K562 (cell line): ENCODE measurements around the gene FSCN2. TPM values are rescaled to one million over a fixed set of nuclear protein-coding genes. Genes with fewer than 3 reads are reported as not detected.
A peak's percentile ranks its signal among the peaks of the same experiment; 100 is the strongest.

Experiments
- C11orf30 ChIP-seq: fragments of 450-650 bp; IDR thresholded peaks from 2 replicates; pipeline ENCODE4 v1.6.1; 2016; ENCODE audit warnings: low read depth, mild to moderate bottlenecking
- CBX2 ChIP-seq: fragments of 200-600 bp; sonication (generic); IDR thresholded peaks from one replicate; pipeline ENCODE4 v1.6.1; 2012; ENCODE audit warnings: mild to moderate bottlenecking, low read length, inconsistent platforms; ENCODE audit not compliant: insufficient read depth, poor library complexity, severe bottlenecking
- CCNT2 ChIP-seq: IDR thresholded peaks from 2 replicates; pipeline ENCODE4 v1.6.1; 2011; ENCODE audit warnings: borderline replicate concordance, low read depth, mild to moderate bottlenecking, moderate library complexity, mixed read lengths, low read length; ENCODE audit not compliant: insufficient read length; ENCODE audit errors: extremely low read depth
- DEAF1 ChIP-seq: fragments of 450-650 bp; formaldehyde crosslinking; IDR thresholded peaks from 2 replicates; pipeline ENCODE4 v1.4.0; 2020; ENCODE audit warnings: mild to moderate bottlenecking, moderate library complexity
- EGR1 ChIP-seq: fragments of 450-650 bp; conservative IDR thresholded peaks from 2 replicates; pipeline ENCODE4 v1.6.1; 2017; ENCODE audit warnings: mild to moderate bottlenecking
- FOXJ3 ChIP-seq: sonication (generic); formaldehyde crosslinking; IDR thresholded peaks from 2 replicates; pipeline ENCODE4 v1.4.0; 2020; ENCODE audit warnings: mild to moderate bottlenecking, missing genetic modification reagents
- GTF2A2 ChIP-seq: IDR thresholded peaks from 2 replicates; pipeline ENCODE4 v1.6.1; 2016; ENCODE audit warnings: mild to moderate bottlenecking, missing genetic modification characterization, missing compliant biosample characterization
- HOXB6 ChIP-seq: fragments of 250-450 bp; sonication (Bioruptor Pico); IDR thresholded peaks from 2 replicates; pipeline ENCODE4 v1.5.1; 2022; ENCODE audit warnings: mild to moderate bottlenecking, borderline replicate concordance
- MTA3 ChIP-seq: fragments of 450-650 bp; formaldehyde crosslinking; IDR thresholded peaks from 2 replicates; pipeline ENCODE4 v1.6.1; 2017; ENCODE audit warnings: mild to moderate bottlenecking, borderline replicate concordance
- NR1H2 ChIP-seq: sonication (generic); formaldehyde crosslinking; IDR thresholded peaks from 2 replicates; pipeline ENCODE4 v1.4.0; 2020; ENCODE audit warnings: mild to moderate bottlenecking, missing genetic modification reagents
- PHF21A ChIP-seq: fragments of 450-650 bp; IDR thresholded peaks from 2 replicates; pipeline ENCODE4 v1.6.1; 2017; ENCODE audit warnings: low read depth, borderline replicate concordance
- ZBTB26 ChIP-seq: fragments of 450-650 bp; formaldehyde crosslinking; IDR thresholded peaks from 2 replicates; pipeline ENCODE4 v1.4.0; 2022; ENCODE audit warnings: missing genetic modification characterization
- ZBTB7A ChIP-seq: IDR thresholded peaks from 2 replicates; pipeline ENCODE4 v1.6.1; 2011; ENCODE audit warnings: low read depth, mild to moderate bottlenecking, low read length, moderate library complexity, borderline replicate concordance; ENCODE audit not compliant: control insufficient read depth
- ZC3H11A ChIP-seq: IDR thresholded peaks from 2 replicates; pipeline ENCODE4 v1.6.1; 2012; ENCODE audit warnings: low read depth, low read length, improper control_type of control experiment
- ZHX1 ChIP-seq: fragments of 150-350 bp; conservative IDR thresholded peaks from 2 replicates; pipeline ENCODE4 v1.6.1; 2014; ENCODE audit warnings: low read length
- ZNF124 ChIP-seq: sonication (generic); formaldehyde crosslinking; IDR thresholded peaks from 2 replicates; pipeline ENCODE4 v1.8.1; 2022; ENCODE audit warnings: missing genetic modification reagents
- ZNF143 ChIP-seq: sonication (generic); formaldehyde crosslinking; IDR thresholded peaks from 2 replicates; pipeline ENCODE4 v1.9.0; 2022; ENCODE audit warnings: mild to moderate bottlenecking, missing genetic modification reagents
- ZNF584 ChIP-seq: fragments of 200-800 bp; sonication (Bioruptor generic); IDR thresholded peaks from 2 replicates; pipeline ENCODE4 v1.6.1; 2016; ENCODE audit warnings: low read depth, mild to moderate bottlenecking, missing genetic modification characterization, missing compliant biosample characterization
- ZNF639 ChIP-seq, 2 experiments: fragments of 200-800 bp in 1 of 2; sonication (Bioruptor generic) in 1 of 2; sonication (generic) in 1 of 2; formaldehyde crosslinking in 1 of 2; IDR thresholded peaks in 1 of 2; conservative IDR thresholded peaks in 1 of 2; 2 replicates each; pipeline versions ENCODE4 v1.5.0 to v1.6.1; 2016 to 2020; ENCODE audit warnings: missing compliant biosample characterization in 1 of 2, missing genetic modification characterization in 1 of 2, missing genetic modification reagents in 1 of 2
- ZNF668 ChIP-seq: fragments of 250-450 bp; sonication (Bioruptor Pico); IDR thresholded peaks from 2 replicates; pipeline ENCODE4 v1.8.0; 2022; ENCODE audit warnings: mild to moderate bottlenecking, inconsistent platforms
- ZZZ3 ChIP-seq: fragments of 450-650 bp; IDR thresholded peaks from 2 replicates; pipeline ENCODE4 v1.6.1; 2016; ENCODE audit warnings: antibody characterized with exemption, mild to moderate bottlenecking, moderate library complexity
- polyA plus RNA-seq, 8 experiments: library from polyadenylated mRNA; depleted of rRNA in 4 of 8; stranded (reverse) in 5 of 8; unstranded in 3 of 8; fragments of >200 nt; fragmentation: Nextera tagmentation in 2 of 8; fragmentation: Illumina TruSeq in 1 of 8; extraction: Ambion mirVana in 2 of 8; extraction: Trizol in 1 of 8; gene quantifications; 2 replicates each; pipeline versions ENCODE4 v1.2.1 to v1.2.3, GENCODE V29; 2011 to 2014; ENCODE audit warnings: inconsistent platforms in 1 of 8, missing spikeins in 1 of 8
- total RNA-seq, 7 experiments: library from RNA; depleted of rRNA in 6 of 7; stranded (reverse); fragments of >200 nt in 6 of 7; fragmentation: Illumina TruSeq in 2 of 7; extraction: Trizol in 2 of 7; gene quantifications; 2 replicates each; pipeline versions ENCODE4 v1.2.1 to v1.2.3, GENCODE V29; 2011 to 2021; ENCODE audit warnings: low replicate concordance in 1 of 7

The FSCN2 gene
- total and polyA plus RNA-seq, 9 of the 15 experiments (the other 6 are each of a cell fraction or from before 2014, with no cell fraction given), result 0.08 TPM; not detected in 8

- TF ChIP-seq ZHX1 (no peak), DEAF1 (CRISPR knock-in tag) (no peak), FOXJ3 (CRISPR knock-in tag) (no peak), CCNT2 (peak; percentile 53), ZBTB26 (no peak), ZNF124 (CRISPR knock-in tag) (no peak), HOXB6 (CRISPR knock-in tag) (no peak), ZNF668 (CRISPR knock-in tag) (no peak), ZBTB7A (peak; percentile 52; the same call in 1 of the 2 replicates), ZZZ3 (no peak), GTF2A2 (tag) (no peak), EGR1 (no peak), ZNF584 (no peak), ZNF639 (CRISPR knock-in tag; conservative IDR thresholded peaks at IDR 0.05 in 1 of 2, IDR thresholded peaks at IDR 0.05 in 1 of 2) (peak in 1 of 2 experiments; percentile 96; a peak in 2 of 4 replicates), C11orf30 (no peak), NR1H2 (CRISPR knock-in tag) (no peak), ZC3H11A (no peak), ZNF143 (no peak), CBX2 (no peak), PHF21A (no peak), MTA3 (0 out of 2 replicates have a peak, but pooled peaks have one; percentile 10)
Observed at GRCh38 chr17:81514739-81515529, 13.2 kb upstream of the FSCN2 start (continued).
